NCI-H1417 treated with DMSO at 0.1 percent for 48 hours (cell line): Measurements from ENCODE around the gene TRPM3.

Experiments used
- DNase-seq: peaks from one replicate; lab custom pipeline; 2025; lab: John Stamatoyannopoulos, UW

Gene TRPM3

DNA sequence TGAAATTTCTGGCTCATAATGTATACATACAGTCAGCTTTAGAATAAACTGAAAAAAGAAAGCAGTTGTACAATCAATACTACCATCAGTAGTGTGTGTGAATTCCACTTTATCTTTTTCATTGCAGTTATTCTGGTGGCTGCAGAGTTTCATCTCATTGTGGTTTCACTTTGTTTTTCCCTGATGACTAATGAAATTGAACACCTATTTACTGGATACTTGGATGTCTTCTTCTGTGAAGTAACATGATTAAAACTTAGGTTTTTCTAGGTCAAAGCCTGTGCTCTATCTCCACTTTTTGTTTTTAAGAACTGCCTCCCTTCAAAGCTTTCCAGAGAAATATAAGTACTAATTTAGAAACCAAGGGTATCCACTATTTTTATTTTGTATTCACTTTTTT is 174.3 kb downstream of the TRPM3 start:
- no peak for DNase-seq

DNA sequence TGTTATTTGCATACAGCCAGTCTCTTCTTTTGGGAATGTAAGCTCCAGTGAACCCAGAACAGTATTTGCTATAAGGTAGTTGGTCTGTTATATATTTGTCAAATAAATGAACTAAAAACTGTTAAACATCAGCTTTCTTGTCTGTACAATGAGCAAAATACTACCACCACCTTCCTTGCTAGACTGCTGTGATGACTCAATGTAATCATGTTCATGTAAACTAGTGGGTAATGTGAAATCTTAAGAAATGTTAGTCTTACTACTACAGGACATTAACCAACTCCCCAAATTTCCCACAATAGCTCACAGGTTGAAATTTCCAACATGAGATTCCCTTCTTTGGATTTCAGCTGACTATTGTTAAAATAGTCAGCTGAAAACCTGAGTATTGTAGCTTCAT is 176.1 kb downstream of the TRPM3 start:
- DNase-seq = no peak

DNA sequence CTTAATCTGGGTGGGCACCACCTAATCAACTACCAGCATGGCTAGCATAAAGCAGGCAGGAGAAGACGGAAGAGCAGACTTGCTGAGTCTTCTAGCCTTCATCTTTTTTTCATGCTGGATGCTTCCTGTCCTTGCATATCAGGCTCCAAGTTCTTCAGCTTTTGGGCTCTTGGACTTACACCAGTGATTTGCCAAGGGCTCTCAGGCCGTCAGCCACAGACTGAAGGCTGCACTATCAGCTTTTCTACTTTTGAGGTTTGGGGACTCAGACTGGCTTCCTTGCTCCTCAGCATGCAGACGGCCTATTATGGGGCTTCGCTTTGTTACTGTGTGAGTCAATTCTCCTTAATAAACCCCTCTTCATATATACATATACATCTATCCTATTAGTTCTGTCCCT is 180.2 kb downstream of the TRPM3 start:
- no peak for DNase-seq

DNA sequence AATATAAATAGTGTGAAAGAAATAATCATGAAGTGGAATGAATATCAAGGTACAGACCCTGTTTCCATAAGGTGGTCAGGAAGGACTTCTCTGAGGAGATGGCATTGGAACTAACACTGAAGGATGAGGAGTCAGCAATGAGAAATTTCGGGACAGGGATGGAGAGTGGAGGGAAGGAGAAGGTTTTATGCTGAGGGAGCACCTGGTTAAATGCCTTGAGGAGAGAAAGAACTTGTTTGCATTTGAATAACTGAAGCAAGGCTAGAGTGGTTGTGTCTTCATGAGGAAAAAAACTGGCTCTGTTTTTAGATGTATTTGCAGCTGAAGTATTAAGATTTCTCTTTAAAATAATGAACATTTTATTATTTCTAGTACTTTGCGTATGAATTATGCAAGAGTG is 180.8 kb downstream of the TRPM3 start:
- DNase-seq = no peak

DNA sequence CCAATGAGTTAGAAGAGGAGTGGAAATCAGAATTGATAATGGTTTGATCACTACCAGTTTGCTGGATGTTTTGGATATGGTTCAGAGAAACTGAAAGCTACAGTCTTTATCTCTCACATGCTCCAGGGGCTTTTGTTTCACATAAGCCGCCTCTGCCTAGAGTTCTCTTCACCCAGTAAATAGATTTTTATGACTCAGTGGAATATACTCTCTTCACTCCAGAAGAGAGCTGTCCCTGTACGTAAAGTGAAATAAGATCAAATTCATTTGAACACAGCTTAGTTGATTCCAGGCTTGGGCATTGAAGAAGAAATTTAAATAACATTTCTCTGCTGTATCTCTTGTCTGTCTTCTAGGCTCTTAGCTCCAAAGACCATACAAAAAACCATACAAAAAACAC is 184.9 kb downstream of the TRPM3 start:
- no peak for DNase-seq

DNA sequence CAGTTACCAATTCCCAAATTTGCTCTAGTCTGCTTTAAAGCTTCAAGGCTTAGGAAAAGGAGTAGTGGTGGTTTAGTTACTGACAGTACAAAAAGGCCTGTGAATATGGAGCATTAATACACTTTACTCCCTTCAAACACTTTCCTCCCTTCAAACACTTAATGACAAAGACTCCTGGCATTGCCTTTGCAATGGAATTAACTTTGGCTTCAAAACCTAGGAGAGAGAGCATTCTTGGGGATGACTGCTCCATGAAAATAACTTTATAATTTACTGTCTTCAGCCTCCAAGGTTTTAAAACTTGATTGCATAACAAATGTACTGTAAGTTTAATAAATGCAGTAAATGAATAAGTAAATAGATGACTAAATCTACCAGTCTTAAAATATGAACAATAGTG is 185.6 kb downstream of the TRPM3 start:
- DNase-seq = no peak

DNA sequence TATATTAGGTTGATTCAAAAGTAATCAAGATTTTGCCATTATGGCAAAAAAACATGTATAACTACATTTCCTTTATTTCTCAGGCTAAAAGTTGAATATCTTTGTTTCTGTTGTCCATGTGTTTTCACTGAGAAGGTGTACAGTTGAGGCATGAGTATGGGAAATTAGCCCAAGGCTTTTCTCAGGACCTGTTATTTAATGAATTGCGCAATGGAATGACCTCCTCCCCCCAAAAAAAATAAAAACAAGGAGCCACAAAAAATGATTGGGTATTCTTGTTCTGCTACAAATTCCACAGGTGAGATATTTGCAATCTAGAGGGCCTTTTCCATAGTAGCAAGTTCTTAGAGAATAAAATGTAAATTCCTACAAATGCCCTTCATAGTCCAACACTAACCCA is 186.8 kb downstream of the TRPM3 start:
- no peak for DNase-seq

DNA sequence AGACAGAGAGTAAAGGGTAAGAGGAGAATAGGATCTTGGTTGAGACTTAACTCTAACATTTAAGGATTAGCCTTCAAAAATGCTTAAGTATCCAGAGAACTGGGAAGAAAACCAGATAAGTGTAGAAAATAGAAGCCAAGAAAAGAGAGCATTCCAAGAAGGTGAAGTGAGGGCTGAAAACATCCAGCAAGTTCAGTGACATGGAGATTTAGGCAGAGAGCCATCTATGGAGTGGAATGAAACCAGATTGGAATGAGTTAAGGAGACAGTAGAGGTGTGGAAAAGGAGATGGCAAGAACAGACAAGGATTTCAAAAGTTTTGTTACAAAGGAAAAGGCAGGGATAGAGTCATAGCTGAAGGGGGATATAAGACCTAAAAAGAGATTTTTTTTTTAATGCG is 188.1 kb downstream of the TRPM3 start:
- DNase-seq = no peak

DNA sequence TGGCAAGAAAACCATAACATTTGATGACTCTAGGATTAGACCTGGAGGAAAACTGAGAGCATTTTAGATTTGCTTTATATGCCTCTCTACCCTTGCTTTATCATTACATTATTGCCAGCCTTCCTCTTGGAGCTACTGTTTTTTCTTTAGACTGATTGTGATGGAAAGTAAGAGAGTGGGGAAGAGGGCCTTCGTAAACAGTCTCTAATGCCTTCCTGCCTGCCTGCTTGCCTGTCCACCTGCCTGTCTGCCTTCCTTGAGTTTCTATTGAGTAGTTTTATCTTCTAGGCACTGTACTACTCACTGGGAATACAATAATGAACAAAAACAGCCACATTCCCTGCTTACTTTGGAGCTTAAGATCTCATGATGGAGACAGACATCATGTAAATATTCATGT is 189.3 kb downstream of the TRPM3 start:
- no peak for DNase-seq

DNA sequence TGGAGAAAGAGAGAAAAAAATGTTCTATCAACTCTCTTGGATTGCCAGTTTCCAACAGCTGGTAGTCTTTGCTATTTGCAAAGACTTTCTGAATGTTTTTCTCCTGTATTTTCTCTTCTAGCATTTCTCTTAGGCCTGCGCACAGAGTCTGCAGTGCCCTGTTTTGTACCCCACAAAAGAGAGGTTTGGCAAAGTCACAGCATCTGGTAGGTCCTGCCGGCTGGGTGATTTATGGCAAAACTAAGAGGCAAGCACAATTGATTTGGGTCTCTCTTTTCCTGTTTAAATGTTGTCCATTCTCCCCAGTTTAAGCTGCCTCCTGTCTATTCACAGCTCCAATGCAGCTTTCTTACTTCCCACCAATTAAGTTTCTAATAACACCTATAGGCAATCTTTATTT is 193.9 kb downstream of the TRPM3 start:
- no peak for DNase-seq

DNA sequence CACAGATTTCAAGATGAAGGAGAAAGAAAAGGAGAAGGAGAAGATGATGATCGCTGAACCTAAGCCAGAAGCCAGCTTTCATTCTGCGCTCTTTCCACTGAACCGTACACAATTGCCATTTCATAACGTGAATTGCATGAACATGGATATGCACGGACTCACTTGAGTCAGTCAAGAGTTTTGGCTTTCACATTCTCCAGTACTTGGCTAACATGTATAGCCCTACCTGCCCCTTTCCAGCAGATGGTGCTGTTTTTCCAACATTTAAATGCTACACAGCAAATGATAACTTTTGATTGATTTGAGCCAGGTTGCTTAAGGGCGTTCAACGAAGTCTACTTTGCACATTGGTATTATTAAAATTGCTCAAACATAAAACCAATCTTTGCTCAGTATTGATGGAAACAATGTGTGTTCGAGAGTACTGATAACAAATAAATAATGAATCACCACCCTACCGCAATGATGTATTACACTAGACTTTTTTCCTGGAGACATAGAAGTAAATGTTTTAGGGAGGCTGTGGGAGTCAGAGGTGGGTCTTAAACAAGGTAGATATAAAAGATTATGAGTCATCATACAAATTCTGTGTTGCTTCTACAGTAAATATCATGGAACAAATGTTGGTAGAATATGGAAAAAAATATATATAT is 196.4 kb downstream of the TRPM3 start:
- DNase-seq = peak; percentile 45

DNA sequence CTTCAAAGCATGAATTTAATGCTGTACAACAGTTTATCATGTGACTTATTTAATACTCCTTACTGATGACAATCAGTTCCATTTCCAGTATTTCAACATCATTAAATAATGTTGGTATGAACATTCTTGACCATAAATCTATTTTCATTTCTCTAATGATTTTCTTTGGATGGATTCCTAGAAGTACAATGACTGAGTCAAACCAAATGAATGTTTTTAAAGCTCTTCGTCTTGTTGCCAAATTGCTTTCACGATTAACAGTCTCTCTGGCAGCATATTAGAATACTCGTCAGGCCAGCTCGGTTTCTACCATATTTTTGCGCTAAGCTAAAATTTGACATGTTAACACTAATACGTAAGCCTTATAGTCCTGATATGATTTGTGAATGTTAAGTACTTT is 197.0 kb downstream of the TRPM3 start:
- no peak for DNase-seq

DNA sequence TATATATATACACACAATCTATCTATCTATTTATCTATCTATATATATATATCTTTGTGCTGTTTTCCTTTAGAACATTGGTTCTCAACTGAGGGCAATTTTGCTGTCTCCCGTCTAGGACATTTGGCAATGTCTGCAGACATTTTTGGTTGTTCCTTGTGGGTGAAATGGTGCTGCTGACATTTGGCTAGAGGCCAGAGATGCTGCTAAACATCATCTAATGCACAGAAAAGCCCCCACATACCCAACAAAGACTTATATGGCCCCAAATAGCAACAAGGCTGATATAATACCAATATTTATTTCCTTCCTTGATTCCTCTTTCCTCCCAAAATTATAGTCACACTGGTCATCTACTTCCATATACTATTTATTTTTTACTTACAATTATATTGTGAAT is 197.5 kb downstream of the TRPM3 start:
- no peak for DNase-seq

DNA sequence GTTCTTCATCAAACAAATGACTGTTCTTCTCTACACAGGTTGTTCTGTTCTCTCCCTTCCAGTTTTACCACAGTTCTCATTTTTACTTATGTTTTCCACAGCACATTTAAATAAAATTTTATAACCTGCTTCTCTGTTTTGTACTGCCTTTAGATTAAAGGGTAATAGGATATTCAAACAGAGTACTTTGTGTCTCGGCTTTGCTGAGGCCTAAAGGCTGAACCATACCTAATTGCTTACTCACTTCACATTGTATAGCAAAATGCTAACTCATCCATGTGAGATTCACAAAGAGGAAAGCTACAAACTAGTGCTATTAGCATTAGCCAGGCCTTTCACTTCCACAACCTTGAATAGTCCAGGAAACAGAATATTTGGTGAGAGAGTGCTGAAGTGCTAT is 200.3 kb downstream of the TRPM3 start:
- no peak for DNase-seq

DNA sequence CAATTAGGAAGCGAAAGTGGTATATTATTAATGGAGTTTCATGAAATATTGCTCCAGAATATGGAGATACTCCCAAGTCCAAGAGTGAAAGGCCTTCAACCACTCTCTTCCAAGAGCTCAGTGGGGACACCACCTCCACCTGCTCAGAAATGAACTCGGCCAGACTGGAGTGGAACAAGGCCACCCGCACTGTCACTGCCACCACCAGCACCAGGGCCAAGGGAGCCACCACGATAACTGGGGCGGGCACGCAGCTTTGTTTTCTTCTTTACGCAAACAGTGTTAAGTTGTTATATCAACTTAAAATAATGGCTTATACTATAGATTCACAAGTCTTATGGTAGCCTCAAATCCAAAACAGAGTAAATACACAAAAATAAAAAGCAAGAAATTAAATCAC is 204.1 kb downstream of the TRPM3 start:
- no peak for DNase-seq

DNA sequence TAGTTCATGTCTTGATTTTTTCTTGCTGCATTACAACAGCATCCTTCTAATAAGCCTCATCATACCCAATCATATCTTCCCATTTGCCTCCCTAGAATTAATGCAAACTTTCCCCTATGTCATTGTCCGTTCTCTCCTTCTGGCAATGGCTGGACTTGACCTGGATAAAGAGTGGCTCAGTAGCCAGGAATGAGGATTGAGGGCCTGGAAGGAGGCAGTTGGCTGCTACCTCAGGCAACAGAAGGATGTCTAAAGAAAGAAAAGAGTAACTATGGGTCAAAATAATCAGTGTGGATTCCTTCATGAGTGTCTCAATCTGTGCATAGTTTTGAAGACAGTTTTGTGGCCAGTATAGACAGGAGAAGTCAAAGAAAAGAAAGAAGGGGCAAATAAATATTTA is 209.6 kb downstream of the TRPM3 start:
- DNase-seq = no peak

DNA sequence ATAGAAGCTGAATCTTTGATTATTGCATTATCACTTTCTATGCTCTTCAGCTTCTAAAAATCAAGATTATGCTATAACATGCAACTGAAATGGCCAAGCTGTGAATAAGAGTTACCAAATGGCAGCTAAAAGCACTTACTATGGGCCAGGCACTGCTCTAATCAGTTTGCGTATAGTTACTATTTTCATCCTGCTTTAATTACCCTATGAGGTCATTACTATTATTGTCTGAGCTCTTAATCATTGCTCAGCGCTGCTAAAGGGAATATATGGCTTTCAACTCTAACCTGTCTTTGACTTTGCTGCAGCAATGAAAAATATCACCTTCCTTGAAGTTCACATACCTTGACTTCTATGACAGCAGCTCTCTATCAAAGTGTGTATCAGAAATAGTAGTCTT is 210.8 kb downstream of the TRPM3 start:
- DNase-seq = no peak

DNA sequence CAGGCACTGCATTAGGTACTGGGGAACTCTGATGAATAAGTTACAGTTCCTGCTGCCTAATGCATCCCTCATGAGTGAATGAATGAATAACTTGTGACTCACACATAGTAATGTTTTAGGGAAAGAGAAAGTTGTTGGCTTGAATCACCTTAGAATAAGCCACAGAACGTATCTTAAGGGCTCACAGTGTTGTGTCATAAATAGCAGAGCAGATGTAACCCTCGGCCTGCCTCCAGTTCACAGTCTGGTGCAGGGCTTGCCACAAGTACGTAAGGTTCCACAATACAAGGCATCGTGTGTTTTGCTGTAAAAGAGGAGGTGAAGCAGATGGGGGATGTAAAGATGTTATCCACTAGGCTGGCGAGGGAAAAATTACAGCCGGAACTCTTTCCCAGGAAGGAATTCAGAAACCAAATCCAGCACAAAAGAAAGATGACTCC is 218.7 kb downstream of the TRPM3 start:
- no peak for DNase-seq

DNA sequence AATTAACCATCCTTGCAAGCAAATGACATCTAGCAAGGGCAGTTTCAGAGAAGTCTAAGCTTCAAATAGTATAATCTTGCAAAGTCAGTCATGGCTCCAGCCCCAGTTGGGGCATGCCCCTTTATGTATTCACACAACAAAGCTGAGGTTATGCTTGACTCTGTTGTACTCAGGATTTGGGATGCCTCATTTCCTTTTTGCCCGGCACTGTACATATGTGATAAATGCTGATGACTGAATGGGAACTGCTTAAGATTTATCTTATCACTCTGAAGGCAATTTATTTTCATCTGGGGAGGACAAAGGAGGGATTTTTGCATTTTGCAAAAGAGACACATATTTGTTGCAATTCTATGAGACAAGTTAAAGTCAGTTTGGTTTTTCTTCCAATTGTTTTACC is 219.2 kb downstream of the TRPM3 start:
- no peak for DNase-seq

DNA sequence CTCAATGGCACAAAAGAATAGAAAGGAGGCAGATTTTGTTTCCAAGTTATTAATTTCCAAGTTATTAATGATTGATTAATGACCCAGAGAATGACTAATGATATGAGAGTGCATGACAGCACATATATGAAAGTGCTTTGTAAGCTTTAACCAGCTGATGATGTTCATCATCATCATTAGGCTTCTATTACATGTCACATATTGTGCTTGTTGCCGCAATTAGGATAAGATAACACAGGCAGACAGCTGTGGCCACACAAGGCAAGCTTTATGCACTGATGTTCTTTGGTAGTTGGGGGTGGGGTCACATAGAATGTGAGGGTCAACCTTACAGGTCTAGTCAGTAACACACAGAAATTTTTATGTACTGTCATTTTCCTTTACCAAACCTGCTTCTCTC is 219.7 kb downstream of the TRPM3 start:
- no peak for DNase-seq

DNA sequence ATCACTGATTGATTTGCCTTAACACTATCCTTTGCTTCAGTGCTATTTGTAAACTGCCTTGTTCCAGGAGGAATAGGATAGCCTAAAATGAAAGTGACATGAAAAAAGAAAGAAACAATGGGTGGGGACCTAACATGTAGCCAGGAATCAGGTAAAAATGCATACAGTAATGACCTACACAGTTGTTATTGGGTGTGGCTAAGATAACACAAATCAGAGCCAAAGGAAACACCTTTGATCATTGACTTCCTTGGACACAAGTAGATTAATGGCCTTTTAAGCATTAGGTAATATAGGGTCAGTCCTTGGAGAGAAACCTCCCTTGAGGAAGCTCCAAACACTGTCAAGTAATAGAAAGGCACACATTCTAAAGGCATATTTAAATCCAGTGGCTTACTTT is 220.4 kb downstream of the TRPM3 start:
- DNase-seq = no peak

DNA sequence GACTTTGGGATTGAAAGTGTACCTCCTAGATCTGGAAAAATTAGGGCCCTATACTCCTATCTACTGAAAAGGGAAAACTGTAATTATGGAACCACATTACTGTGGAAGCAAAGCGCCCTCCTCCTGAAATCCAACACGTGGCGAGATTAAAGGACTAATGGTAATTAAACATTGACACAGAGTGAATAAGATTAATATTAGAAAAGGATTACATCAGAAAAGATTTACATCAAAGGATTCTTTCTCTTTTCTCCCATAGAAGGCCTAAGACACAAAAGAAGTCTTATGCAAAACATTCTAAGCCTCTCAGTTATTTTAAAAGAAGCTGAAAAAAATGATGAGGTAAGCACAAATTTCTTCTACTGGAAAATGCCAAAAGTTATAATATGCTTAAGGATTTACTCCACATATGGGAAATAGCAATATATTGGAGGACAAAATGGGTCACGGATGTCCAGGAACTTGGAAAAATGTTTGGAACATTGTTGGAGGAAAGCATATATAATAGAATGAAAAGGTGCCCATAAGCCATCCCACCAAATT is 227.8 kb downstream of the TRPM3 start:
- no peak for DNase-seq

DNA sequence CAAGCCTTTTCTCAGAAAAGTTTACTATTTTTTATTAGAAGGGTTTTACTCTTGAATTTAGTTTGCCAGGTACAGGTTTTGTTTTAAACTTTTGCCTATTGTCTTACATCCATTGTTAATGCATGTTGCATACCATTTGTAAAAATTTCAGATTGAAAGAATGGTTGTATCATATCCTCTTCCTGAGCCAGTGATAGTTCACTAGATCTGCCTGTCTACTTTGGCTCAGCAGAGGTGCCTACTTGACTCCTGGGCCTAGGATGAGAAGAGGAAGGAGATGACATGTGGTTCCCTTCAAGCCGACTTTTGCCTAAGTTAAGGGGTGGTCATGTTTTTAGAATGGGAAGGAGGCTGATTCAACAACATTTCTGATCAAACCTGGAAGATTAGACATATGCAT is 232.9 kb downstream of the TRPM3 start:
- DNase-seq = no peak

DNA sequence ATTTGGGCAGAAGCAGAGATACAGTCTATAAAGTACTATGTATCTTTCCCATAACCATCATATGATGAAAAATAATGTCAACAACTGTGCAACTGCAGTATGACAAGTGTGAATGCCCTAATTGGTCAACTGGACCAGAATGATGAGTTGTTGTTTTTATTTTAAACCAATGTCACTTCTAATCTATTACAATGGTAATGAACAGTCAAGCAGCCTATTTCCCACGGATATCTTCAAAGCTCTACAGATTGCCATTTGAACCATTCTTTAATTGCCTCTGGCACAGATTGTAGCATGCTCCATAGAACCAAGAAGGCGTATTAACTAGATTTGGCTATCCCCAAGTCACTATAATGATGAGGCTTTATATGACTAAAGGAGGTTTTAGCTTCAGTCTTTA is 233.6 kb downstream of the TRPM3 start:
- no peak for DNase-seq
